B cell (primary cell): ENCODE results near the gene TRIML2. TPM values are rescaled to one million over a fixed set of nuclear protein-coding genes. Genes with fewer than 3 reads are reported as not detected.
"Not testable (repeated sequence)": the region's sequence is repeated elsewhere in the genome, so short reads cannot be mapped to it uniquely, and the experiment has no call there.

Source experiments
- ATAC-seq: fragments of 200-7000 bp; cut with Tn5 transposase; one replicate; pipeline ENCODE4 v1.10.0; 2021; ENCODE audit warnings: low read depth, mild to moderate bottlenecking, moderate number of reproducible peaks, moderate library complexity
- CTCF ChIA-PET: fragments of 350-600 bp; sonication (Branson Sonifier 250); formaldehyde crosslinking; loops from one replicate; lab custom pipeline; 2021; ENCODE audit warnings: antibody characterized with exemption, inconsistent platforms; lab: Charles Lee
- POLR2A ChIA-PET: fragments of 350-600 bp; sonication (Branson Sonifier 250); formaldehyde crosslinking; loops from one replicate; lab custom pipeline; 2021; ENCODE audit warnings: antibody characterized with exemption; lab: Charles Lee
- DNase-seq: peaks from one replicate; pipeline ENCODE4 v3.0.0; 2013
- H2AFZ ChIP-seq: 2 replicates; pipeline ENCODE4 v1.6.1; 2012; ENCODE audit warnings: mild to moderate bottlenecking, low read depth, low read length; ENCODE audit not compliant: insufficient read depth, poor library complexity, severe bottlenecking
- H3K27ac ChIP-seq, 2 donors: 1 replicate in 1 of 2; 2 replicates in 1 of 2; pipeline ENCODE4 v1.5.1; 2012 to 2013; ENCODE audit warnings: low read length in 2 of 2, mild to moderate bottlenecking in 2 of 2, moderate library complexity in 1 of 2
- H3K27me3 ChIP-seq, 4 experiments: fragments of 200-600 bp in 1 of 4; sonication (generic) in 1 of 4; replicated peaks in 1 of 4; 1 replicate in 2 of 4; 2 replicates in 2 of 4; pipeline versions ENCODE4 v1.6.1 to v1.7.0; 2013 to 2016; ENCODE audit warnings: low read length in 3 of 4, mild to moderate bottlenecking in 2 of 4, mixed read lengths in 1 of 4, moderate library complexity in 1 of 4; ENCODE audit not compliant: insufficient read depth in 4 of 4, control insufficient read depth in 3 of 4; ENCODE audit errors: control extremely low read depth in 1 of 4
- H3K36me3 ChIP-seq, 2 experiments: replicated peaks in 1 of 2; 1 replicate in 1 of 2; 2 replicates in 1 of 2; pipeline versions ENCODE4 v1.6.1 to v1.7.1; 2013; ENCODE audit warnings: low read length in 1 of 2; ENCODE audit not compliant: insufficient read depth in 2 of 2, control insufficient read depth in 1 of 2; ENCODE audit errors: control extremely low read depth in 1 of 2, extremely low read depth in 1 of 2
- H3K4me1 ChIP-seq, 2 donors: fragments of 200-600 bp in 1 of 2; sonication (generic) in 1 of 2; 1 replicate in 1 of 2; 2 replicates in 1 of 2; pipeline versions ENCODE4 v1.5.1 to v1.6.1; 2013 to 2017; ENCODE audit warnings: low read length in 2 of 2; ENCODE audit not compliant: control insufficient read depth in 2 of 2, insufficient read depth in 2 of 2
- H3K4me2 ChIP-seq: replicated peaks from 2 replicates; pipeline ENCODE3; 2012; ENCODE audit warnings: mild to moderate bottlenecking, low read depth, low read length; ENCODE audit not compliant: poor library complexity, severe bottlenecking
- H3K4me3 ChIP-seq, 5 experiments: fragments of 200-600 bp in 1 of 5; sonication (generic) in 1 of 5; 1 replicate in 3 of 5; 2 replicates in 2 of 5; pipeline versions ENCODE4 v1.5.1 to v1.7.0; 2011 to 2016; ENCODE audit warnings: low read length in 4 of 5, mild to moderate bottlenecking in 4 of 5, low read depth in 2 of 5, control low read depth in 1 of 5, moderate library complexity in 1 of 5; ENCODE audit not compliant: insufficient read depth in 1 of 5; ENCODE audit errors: control extremely low read depth in 1 of 5, extremely low read depth in 1 of 5
- H3K79me2 ChIP-seq: fragments of 200-600 bp; sonication (generic); one replicate; pipeline ENCODE4 v1.6.0; 2016; ENCODE audit warnings: low read length; ENCODE audit not compliant: control insufficient read depth, insufficient read depth
- H3K9ac ChIP-seq: fragments of 200-600 bp; sonication (generic); 2 replicates; pipeline ENCODE4 v1.6.1; 2017; ENCODE audit warnings: mild to moderate bottlenecking, low read length, moderate library complexity
- H3K9me3 ChIP-seq, 3 donors: one replicate each; pipeline versions ENCODE4 v1.6.1 to v1.7.1; 2013; ENCODE audit warnings: low read length in 2 of 3; ENCODE audit not compliant: control insufficient read depth in 2 of 3, insufficient read depth in 1 of 3; ENCODE audit errors: control extremely low read depth in 1 of 3
- H4K20me1 ChIP-seq: 2 replicates; pipeline ENCODE4 v1.6.0; 2012; ENCODE audit warnings: mild to moderate bottlenecking, low read length; ENCODE audit not compliant: insufficient read depth, control insufficient read depth, poor library complexity, severe bottlenecking
- H3K27ac Mint-ChIP-seq: one replicate; pipeline ENCODE4 v1.8.0; 2021; ENCODE audit warnings: mixed read lengths
- H3K27me3 Mint-ChIP-seq: one replicate; pipeline ENCODE4 v1.8.0; 2021; ENCODE audit warnings: mixed read lengths
- H3K4me1 Mint-ChIP-seq: one replicate; pipeline ENCODE4 v1.8.0; 2021; ENCODE audit warnings: mixed read lengths
- H3K4me3 Mint-ChIP-seq: one replicate; pipeline ENCODE4 v1.8.0; 2021; ENCODE audit warnings: mixed read lengths
- H3K9me3 Mint-ChIP-seq: one replicate; pipeline ENCODE4 v1.8.0; 2022; ENCODE audit warnings: mixed read lengths; ENCODE audit not compliant: insufficient read depth
- EZH2 ChIP-seq: IDR thresholded peaks from 2 replicates; pipeline ENCODE4 v1.6.1; 2012; ENCODE audit warnings: borderline replicate concordance, low read depth, mild to moderate bottlenecking, moderate library complexity, low read length; ENCODE audit not compliant: insufficient read depth, poor library complexity, severe bottlenecking
- WGBS: methylation state at CpG from one replicate; pipeline ENCODE4 v1.1.5; 2013; ENCODE audit warnings: missing lambda C conversion rate; ENCODE audit not compliant: insufficient coverage; 5-methylcytosine and 5-hydroxymethylcytosine counted together
- intact Hi-C: fragments of 100-400 bp; cut with micrococcal nuclease; formaldehyde crosslinking; loops from one replicate; pipeline ENCODE4 v1.10.0; 2022
- polyA plus RNA-seq: library from polyadenylated mRNA; depleted of rRNA; stranded (reverse); fragments of >200 nt; gene quantifications from 2 replicates; pipeline ENCODE4 v1.2.3, GENCODE V29; 2012
- total RNA-seq, 2 donors: library from RNA; stranded (reverse); fragments of 120-200 nt in 1 of 2; gene quantifications; 1 replicate in 1 of 2; 2 replicates in 1 of 2; pipeline versions ENCODE4 v1.2.3 to v1.2.4, GENCODE V29; 2013 to 2022
- TF ChIP-seq, protein P1 (sequence below): fragments of 200-600 bp; IDR thresholded peaks from one replicate; pipeline ENCODE4 v1.8.0; 2022; ENCODE audit warnings: antibody characterized with exemption, mild to moderate bottlenecking

The TRIML2 gene
- total and polyA plus RNA-seq, 2 donors (not counting 1 experiment from before 2014, with no cell fraction given), result not detected

DNA sequence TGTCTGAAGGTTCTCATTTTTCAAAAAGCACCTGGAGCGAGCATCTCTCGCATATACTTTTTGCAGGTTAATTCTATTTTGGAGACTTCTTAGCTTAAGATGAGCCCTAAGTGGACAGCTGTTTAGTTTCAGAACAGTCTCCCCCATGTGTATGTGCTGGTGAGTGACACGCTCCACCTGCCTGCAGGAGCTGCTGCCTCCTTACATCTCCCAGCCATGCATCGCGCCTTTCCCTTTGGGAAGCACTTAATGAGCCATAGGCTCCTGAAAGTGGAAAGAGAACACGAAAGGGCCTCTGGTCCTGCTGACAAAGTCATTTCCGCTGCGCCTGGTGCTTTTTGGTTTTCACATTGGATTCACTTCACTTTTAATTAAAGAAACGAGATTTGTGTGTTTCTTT is 56.1 kb downstream of the TRIML2 start:
- H3K36me3 ChIP-seq, result no peaks in the 10 kb centered on the region
- DNase-seq (no peak), ATAC-seq (no peak)
- H3K27me3 ChIP-seq, result no peaks in the 10 kb centered on the region
- H3K27ac ChIP-seq, result no peak overlapping the region
- ChIA-PET POLR2A (no interaction called here), CTCF (no interaction called here)
- H3K4me1 ChIP-seq, result no peaks in the 10 kb centered on the region
- Mint-ChIP-seq H3K9me3 (peaks cover 8% of the 10 kb centered on the region), H3K27ac (no peak overlapping the region), H3K27me3 (no peaks in the 10 kb centered on the region), H3K4me3 (no peak overlapping the region), H3K4me1 (no peaks in the 10 kb centered on the region)
- H3K4me2 ChIP-seq, result no peak overlapping the region
- H4K20me1 ChIP-seq, result no peaks in the 10 kb centered on the region
- H3K79me2 ChIP-seq, result no peaks in the 10 kb centered on the region
- intact Hi-C loops, result no loop called here
- H3K4me3 ChIP-seq, result no peak overlapping the region
- 95% methylated on average over 4 of the region's 9 CpGs for WGBS
- no peak overlapping the region for H3K9ac ChIP-seq
- H3K9me3 ChIP-seq, result peaks cover 0 to 15% (median 0%) of the 10 kb centered on the region in 3 donors
- H2AFZ ChIP-seq, result no peak overlapping the region
- TF ChIP-seq, protein P1, sequence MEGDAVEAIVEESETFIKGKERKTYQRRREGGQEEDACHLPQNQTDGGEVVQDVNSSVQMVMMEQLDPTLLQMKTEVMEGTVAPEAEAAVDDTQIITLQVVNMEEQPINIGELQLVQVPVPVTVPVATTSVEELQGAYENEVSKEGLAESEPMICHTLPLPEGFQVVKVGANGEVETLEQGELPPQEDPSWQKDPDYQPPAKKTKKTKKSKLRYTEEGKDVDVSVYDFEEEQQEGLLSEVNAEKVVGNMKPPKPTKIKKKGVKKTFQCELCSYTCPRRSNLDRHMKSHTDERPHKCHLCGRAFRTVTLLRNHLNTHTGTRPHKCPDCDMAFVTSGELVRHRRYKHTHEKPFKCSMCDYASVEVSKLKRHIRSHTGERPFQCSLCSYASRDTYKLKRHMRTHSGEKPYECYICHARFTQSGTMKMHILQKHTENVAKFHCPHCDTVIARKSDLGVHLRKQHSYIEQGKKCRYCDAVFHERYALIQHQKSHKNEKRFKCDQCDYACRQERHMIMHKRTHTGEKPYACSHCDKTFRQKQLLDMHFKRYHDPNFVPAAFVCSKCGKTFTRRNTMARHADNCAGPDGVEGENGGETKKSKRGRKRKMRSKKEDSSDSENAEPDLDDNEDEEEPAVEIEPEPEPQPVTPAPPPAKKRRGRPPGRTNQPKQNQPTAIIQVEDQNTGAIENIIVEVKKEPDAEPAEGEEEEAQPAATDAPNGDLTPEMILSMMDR, result no peak
- TF ChIP-seq EZH2, result no peak

DNA sequence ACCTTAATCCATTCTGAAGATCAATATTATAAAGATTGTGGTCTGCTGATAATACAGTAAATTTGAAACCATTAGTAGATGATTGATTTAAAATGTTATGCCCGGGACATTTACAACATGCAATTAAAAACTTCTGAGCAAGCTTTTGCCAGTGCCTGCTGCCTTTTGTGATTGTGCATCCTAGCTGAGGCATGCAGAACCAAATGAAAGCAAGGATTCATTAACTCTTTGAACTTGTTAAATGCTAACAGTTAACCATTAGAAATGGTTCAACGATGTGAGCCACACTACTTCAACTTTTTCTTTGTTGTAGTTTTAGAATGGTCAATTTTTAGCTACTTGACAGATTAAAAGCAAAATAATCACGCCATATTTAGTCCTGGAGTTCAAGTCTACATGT is 62.7 kb downstream of the TRIML2 start:
- ChIA-PET POLR2A (no interaction called here), CTCF (interaction anchor here (0.9 kb wide), 1 partner anchor 9 kb away, joined by 4 read pairs; no protein-coding TSS in a partner anchor)
- no peaks in the 10 kb centered on the region for H3K4me1 ChIP-seq
- H3K9me3 ChIP-seq, result peaks cover 0 to 24% (median 0%) of the 10 kb centered on the region in 3 donors
- intact Hi-C loops, result no loop called here
- Mint-ChIP-seq H3K9me3 (peaks cover 5% of the 10 kb centered on the region), H3K27ac (no peak overlapping the region), H3K4me3 (no peak overlapping the region), H3K4me1 (no peaks in the 10 kb centered on the region), H3K27me3 (no peaks in the 10 kb centered on the region)
- ATAC-seq, result no peak
- H3K27ac ChIP-seq, result no peak overlapping the region
- H2AFZ ChIP-seq, result no peak overlapping the region
- no peak for DNase-seq
- no peak overlapping the region for H3K9ac ChIP-seq
- no peak overlapping the region for H3K4me2 ChIP-seq
- H3K4me3 ChIP-seq, result no peak overlapping the region
- WGBS, result no CpG with 5 or more reads among the region's 3 CpGs
- no peaks in the 10 kb centered on the region for H3K36me3 ChIP-seq
- no peaks in the 10 kb centered on the region for H4K20me1 ChIP-seq
- no peaks in the 10 kb centered on the region for H3K79me2 ChIP-seq
- H3K27me3 ChIP-seq, result no peaks in the 10 kb centered on the region
- TF ChIP-seq, protein P1, result no peak
- TF ChIP-seq EZH2, result no peak

DNA sequence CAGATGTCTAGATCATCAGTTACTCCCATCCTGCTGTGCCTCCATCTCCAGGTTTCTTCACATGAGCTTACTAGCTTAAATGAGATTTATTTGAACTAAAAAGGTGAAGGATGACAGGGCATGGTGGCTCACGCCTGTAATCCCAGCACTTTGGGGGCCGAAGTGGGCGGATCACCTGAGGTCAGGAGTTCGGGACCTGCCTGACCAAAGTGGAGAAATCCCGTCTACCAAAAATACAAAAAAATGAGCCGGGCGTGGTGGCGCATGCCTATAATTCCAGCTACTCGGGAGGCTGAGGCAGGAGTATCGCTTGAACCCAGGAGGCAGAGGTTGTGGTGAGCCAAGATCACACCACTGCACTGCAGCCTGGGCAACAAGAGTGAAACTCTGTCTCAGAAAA is 63.9 kb downstream of the TRIML2 start:
- H2AFZ ChIP-seq, H3K9ac ChIP-seq, intact Hi-C loops, H3K27me3 Mint-ChIP-seq, H3K36me3 ChIP-seq, H3K27me3 ChIP-seq, H4K20me1 ChIP-seq, CTCF ChIA-PET, H3K27ac ChIP-seq, H3K4me3 ChIP-seq, H3K9me3 Mint-ChIP-seq, ATAC-seq, H3K4me3 Mint-ChIP-seq, POLR2A ChIA-PET, H3K79me2 ChIP-seq, DNase-seq, H3K27ac Mint-ChIP-seq, H3K4me2 ChIP-seq, H3K4me1 ChIP-seq, H3K4me1 Mint-ChIP-seq: not testable (repeated sequence)
- 99% methylated on average over 10 of the region's 10 CpGs for WGBS
- H3K9me3 ChIP-seq, result peaks cover 0 to 33% (median 0%) of the 10 kb centered on the region in 3 donors
